Urinary bladder (tissue), 4 donors: Measurements from ENCODE around the gene NACC1. TPM values are rescaled to one million over a fixed set of nuclear protein-coding genes. Genes with fewer than 3 reads are reported as not detected.

ENCODE experiments used
- DNase-seq: peaks from one replicate; pipeline ENCODE4 v3.0.0-alpha.2; 2015; ENCODE audit errors: extremely low spot score
- H3K27ac ChIP-seq: one replicate; pipeline ENCODE4 v1.5.1; 2013; ENCODE audit warnings: low read depth, mild to moderate bottlenecking, moderate library complexity
- H3K36me3 ChIP-seq: one replicate; pipeline ENCODE4 v1.6.1; 2013; ENCODE audit warnings: mild to moderate bottlenecking, moderate library complexity; ENCODE audit not compliant: insufficient read depth
- H3K4me1 ChIP-seq: one replicate; pipeline ENCODE4 v1.6.1; 2013; ENCODE audit warnings: mild to moderate bottlenecking, moderate library complexity; ENCODE audit not compliant: insufficient read depth
- H3K4me3 ChIP-seq: one replicate; pipeline ENCODE4 v1.5.1; 2013; ENCODE audit warnings: low read depth, low read length
- WGBS: extraction: QIAGEN DNeasy Blood & Tissue Kit; methylation state at CpG from one replicate; pipeline ENCODE4 v1.1.7; 2013; 5-methylcytosine and 5-hydroxymethylcytosine counted together
- polyA plus RNA-seq: library from polyadenylated mRNA; stranded (reverse); fragments of 200-250 nt; gene quantifications from one replicate; pipeline ENCODE4 v1.2.3, GENCODE V29; 2013
- total RNA-seq: library from RNA; depleted of rRNA; stranded (reverse); fragments of >200 nt; gene quantifications from one replicate; pipeline ENCODE4 v1.2.3, GENCODE V29; 2014
- donor health status: healthy with polysubstance abuse.
- donor health status: healthy.

The NACC1 gene
- 10.2 TPM for total RNA-seq
- 25.7 TPM for polyA plus RNA-seq

DNA sequence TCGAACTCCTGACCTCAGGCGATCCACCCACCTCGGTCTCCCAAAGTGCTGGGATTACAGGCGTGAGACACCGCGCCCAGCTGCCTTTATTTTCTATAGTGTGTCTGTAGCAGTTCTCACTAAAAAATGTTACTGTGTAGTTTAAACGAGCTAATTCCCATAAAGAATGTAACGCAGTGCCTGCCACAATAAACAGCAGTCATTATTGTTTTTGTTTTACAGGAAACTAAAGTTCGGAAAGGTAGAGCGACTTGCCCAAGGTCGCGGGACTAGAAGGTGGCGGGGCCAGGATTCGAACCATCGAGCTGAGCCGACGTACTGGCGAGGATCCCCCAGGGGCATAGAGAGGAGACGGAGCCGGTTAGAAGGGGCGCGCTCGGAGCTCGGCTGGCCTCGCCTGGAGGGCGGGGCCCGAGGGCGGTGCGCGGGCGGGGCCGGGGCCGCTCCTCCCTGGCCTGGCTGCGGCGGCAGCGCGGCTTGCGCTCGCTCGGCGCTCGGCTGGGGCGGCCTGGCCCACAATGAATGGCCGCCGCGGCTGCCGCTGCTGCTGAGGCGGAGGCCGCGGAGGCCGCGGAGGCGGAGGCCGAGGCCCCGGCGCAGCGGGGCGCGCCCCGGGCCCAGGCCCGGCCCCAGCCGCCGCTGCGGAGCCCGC is at the start of gene NACC1:
NACC1 (plus strand) TSS at position 493 of the 652 bp plus-strand sequence. CDS start 16,944 bp downstream, outside the sequence.
- WGBS = 3% methylated on average over 65 of the region's 65 CpGs

DNA sequence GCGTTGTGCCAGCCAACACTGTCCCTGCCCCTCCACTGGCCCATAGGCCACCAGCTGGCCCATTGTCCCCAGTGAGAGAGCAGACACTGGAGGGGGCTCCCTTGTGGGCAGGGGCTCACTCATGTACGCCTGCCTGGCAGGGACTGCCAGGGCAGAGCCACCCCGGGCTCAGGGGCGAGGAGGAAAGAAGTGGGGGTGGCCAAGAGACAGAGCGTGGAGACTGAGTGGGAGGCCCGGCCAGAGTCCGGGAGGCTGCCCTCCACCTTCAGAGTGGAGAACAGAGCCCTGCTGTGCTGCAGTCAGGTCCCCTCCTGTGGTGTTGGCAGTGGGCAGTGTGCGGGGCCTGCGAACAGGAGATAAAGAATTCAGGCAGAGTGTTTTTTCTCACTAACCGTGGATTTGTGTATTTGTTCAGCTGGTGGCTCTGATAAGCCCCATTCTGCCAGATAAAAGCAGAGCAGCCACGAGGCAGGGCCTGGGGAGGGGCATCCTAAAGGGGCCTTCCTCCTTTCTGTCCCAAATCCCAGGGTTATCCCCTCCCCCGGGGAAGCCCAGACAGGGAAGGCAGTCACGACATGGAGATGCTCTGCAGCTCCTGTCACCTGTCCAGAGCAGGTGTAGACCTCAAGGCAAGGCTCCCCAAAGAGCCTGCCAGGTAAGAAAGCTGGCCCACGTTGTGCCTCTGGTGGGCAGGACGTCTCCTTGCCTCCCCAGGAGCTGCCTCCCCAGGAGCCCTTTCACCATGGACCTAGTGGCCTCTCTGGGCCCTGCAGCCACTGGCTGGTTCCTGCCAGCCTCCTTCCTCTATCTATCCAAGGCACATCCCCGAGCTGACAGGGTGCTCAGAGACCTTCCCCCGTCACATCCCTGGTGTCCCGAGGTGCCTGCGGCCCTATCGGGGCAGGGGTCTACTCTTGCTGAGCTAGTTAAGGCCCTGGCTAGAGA is 48.4 kb upstream of the NACC1 start:
- Histone ChIP-seq H3K27ac (no peak overlapping the region), H3K36me3 (no peaks in the 10 kb centered on the region), H3K4me1 (no peaks in the 10 kb centered on the region), H3K4me3 (no peak overlapping the region)
- no peak for DNase-seq
- WGBS = 47% methylated on average over 20 of the region's 20 CpGs

More for the DNA sequence above, at the start of gene NACC1:
- DNase-seq = peak; percentile 60
- no peaks in the 10 kb centered on the region for H3K36me3 ChIP-seq
- H3K4me1 ChIP-seq = peaks cover 4% of the 10 kb centered on the region
- H3K27ac ChIP-seq = no peak within 1 kb of the TSS
- peak within 1 kb of the TSS; percentile 99 for H3K4me3 ChIP-seq

DNA sequence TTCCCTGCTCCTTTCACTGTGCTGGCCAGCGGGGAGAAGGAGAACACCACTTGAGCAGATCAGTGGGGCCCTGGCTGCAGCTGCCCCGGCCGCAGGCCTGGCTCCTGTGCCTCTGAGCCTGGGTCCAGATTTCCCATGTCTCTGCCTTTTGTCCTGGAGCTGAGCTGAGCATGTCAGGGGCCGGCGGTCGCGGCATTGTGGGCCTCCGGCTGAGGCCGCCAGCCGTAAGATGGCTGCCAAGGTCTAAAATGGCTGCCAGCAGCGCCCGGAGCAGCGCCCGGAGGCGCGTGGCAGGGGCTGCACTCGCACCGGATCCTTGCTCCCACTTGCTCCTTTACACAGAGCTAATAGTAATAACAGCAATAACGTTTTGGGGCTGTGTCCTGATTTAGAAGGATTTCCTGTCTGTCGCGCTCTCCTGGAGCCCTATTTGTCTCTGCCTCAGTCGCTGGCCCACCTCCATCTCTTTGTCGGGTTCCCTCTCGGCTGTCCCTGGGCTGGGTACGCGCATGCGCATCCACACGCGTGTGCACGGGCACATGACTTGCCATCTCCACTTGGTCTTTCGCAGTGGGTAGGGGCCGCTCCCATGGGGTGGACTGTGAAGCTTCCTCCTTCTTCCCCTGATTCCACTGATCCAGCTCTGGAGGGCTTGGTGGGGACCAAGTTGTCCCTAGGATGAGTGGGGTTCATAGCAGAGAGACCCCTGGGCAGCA is 47.5 kb upstream of the NACC1 start:
- Histone ChIP-seq H3K4me3 (no peak overlapping the region), H3K27ac (no peak overlapping the region), H3K36me3 (no peaks in the 10 kb centered on the region), H3K4me1 (no peaks in the 10 kb centered on the region)
- DNase-seq = no peak
- WGBS = 86% methylated on average over 32 of the region's 32 CpGs

DNA sequence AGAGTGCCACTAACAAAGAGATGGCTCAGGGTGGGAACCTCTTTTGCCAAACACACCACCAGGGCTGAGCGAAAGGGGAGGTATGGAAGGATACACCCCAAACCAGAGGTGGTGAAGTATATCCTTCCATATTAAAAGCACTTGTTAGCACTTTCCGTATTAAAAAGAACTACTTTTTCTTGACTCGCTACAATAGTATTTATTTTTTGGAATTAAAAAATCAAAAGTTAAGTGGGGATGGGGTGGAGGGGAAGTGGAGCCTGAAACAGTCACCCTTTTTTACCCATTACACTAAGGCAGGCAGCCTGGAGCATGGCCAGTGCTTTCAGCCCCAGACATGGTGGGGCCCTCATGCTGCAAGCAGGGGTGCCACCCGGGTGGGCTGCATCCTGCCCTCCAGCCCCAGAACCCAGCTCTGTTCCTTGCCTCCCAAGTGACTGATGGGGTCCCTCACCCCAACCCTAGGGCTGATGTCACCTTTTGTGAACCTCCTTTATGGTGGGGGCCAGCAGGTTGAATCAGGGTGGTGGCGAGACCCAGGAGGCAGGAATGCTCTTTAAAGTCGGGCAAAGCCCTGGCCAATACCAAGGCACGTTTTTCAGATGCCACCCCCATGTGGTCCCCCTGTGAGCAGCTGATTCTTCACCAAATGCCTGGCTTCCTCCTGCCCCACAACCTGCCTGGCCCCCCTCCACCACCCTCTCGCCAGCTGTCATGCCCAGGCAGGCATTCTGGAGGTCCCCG is 46.4 kb upstream of the NACC1 start:
- no peak overlapping the region for H3K4me3 ChIP-seq
- 70% methylated on average over 9 of the region's 9 CpGs for WGBS
- no peaks in the 10 kb centered on the region for H3K4me1 ChIP-seq
- H3K27ac ChIP-seq = no peak overlapping the region
- no peaks in the 10 kb centered on the region for H3K36me3 ChIP-seq
- no peak for DNase-seq

DNA sequence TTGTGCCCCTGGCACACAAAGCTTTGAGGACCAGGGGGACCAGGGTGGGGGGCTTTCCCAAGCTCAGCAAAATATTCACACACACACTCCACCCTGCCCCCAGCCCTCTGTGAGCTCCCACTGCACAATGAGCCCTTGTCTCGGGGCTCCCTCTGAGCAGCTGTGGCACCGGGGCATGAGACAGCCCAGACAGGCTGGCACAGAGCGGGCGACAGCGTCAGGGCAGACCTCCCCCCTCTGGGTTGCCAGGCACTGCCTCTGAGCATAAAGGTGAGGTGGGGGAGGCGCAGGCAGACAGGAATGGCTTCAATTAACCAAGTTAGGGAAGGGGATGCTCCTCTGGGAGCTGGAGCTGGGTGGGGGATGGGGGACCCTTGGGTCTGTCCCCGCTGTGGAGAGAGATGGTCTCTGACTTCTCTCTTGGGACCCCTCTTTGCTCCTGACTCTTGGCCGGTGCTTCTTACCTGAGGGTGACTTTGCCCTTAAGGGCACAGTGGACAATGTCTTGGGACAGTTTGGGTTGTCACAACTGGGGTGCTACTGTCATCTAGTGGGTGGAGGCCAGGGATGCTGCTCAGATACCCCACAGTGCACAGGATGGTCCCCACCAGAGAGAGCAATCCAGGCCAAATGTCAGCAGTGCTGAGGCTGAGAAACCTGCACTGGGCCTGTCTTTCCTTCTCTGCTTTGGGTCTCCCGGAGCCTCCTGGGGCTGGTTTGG is 45.7 kb upstream of the NACC1 start:
- Histone ChIP-seq H3K4me1 (no peaks in the 10 kb centered on the region), H3K4me3 (no peak overlapping the region), H3K27ac (no peak overlapping the region), H3K36me3 (no peaks in the 10 kb centered on the region)
- no peak for DNase-seq
- WGBS = 87% methylated on average over 9 of the region's 9 CpGs

DNA sequence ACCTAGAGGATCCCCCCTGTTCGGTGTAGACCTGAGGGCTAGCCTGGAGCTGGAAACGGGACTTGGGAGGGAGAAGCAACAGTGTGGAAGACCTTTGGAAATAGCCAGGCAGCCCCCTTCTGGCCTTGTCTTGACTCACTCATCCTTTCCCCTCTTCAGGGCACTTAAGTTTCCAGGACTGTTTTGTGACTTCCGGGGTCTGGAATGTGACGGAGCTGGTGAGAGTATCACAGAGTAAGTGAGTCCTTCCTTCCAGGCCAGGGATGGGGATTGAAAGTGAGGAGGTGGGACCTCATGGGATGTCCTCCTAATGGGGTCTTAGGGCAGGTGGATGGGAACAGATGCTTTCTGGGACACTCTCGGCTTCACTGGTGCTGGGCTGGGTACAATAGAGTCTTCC is 44.8 kb upstream of the NACC1 start:
- no peak for DNase-seq
- H3K4me1 ChIP-seq = no peaks in the 10 kb centered on the region
- WGBS = 72% methylated on average over 5 of the region's 5 CpGs
- H3K4me3 ChIP-seq = no peak overlapping the region
- no peak overlapping the region for H3K27ac ChIP-seq
- H3K36me3 ChIP-seq = no peaks in the 10 kb centered on the region

DNA sequence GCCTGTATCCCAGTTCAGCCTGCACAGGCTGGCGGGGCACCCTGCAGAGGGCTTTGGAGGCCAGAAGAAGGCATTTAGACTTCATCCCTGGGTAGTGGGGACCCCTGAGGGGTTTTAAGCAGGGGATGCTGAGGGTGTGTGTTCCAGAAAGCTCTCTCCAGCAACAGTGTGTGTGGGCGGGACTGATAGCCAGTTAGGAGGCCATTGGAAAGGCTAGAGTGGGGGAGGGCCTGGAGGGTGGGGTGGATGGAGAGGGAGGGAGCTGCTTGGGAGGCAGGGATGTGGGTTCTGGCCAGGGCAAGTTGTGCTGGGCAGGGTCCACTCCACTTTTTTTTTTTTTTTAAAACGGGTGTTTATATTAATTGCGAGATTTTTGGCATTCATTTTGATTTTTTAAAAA is 43.7 kb upstream of the NACC1 start:
- WGBS = 57% methylated on average over 4 of the region's 4 CpGs
- no peak for DNase-seq
- Histone ChIP-seq H3K4me1 (peaks cover 2% of the 10 kb centered on the region), H3K4me3 (no peak overlapping the region), H3K36me3 (no peaks in the 10 kb centered on the region), H3K27ac (no peak overlapping the region)

DNA sequence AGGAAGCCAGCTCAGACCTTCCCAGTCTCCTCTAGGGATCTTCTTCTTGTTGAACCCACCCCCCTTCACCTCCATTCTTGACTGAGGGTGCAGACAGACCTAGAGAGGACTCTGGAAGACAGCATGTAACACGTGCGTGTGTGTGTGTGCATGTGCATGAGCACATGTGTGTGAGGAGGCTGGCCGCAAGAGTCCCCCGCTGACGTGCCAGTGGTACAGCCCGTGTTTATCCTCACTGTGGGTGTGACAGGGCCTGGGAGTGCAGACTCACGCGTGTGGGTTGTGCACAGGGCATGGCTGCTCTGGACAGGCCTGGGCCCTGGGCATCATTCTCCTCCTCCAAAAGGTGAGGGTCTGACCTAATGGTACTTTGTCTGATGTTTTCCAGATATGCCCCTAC is 41.7 kb upstream of the NACC1 start:
- Histone ChIP-seq H3K36me3 (no peaks in the 10 kb centered on the region), H3K4me3 (no peak overlapping the region), H3K4me1 (peaks cover 2% of the 10 kb centered on the region), H3K27ac (no peak overlapping the region)
- no peak for DNase-seq
- WGBS = 41% methylated on average over 8 of the region's 8 CpGs

DNA sequence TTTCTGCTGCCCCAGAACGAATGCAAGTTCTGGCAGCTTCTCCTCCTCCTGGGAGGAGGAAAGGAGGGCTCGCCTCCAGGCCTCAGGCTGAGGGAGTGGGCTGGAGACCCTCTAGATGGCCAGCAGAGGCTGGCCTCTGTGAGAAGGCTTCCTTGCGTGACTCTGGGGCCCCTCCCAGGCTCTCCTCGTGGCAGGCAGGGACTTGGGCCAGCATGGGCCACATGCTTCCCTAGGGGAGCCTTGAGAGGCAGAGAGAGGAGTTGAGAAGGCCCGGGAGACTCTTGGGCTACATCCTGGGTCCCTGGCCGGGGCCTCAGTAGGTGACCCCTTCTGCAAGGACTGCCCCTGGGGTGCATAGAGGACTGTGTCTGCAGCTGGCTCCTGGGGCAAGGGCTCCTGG is 41.3 kb upstream of the NACC1 start:
- 34% methylated on average over 6 of the region's 6 CpGs for WGBS

DNA sequence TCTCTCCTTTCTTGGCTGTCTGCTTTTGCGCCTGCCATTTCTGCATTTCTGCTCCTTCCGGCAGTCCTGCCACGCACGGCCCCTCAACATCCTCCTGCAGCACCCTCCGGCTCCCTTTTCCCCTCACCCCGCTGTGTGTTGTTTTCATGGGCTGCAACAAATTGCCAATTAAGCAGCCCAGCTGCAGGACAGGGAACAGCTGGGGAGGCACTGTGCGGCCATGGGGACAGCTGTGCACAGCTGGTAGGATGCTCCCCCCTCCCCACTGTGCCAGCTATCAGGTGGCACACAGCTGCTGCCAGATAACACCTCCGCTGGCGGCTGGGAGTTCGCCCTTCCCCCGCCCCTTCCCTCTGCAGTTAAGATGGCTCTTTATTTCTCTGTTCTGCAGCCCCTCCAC is 40.8 kb upstream of the NACC1 start:
- H3K4me1 ChIP-seq = peaks cover 2% of the 10 kb centered on the region
- H3K4me3 ChIP-seq = no peak overlapping the region
- no peak overlapping the region for H3K27ac ChIP-seq
- no peaks in the 10 kb centered on the region for H3K36me3 ChIP-seq
- 57% methylated on average over 11 of the region's 11 CpGs for WGBS
- DNase-seq = no peak

More for the DNA sequence above, 41.3 kb upstream of the NACC1 start:
- DNase-seq = no peak
- no peak overlapping the region for H3K4me3 ChIP-seq
- H3K36me3 ChIP-seq = no peaks in the 10 kb centered on the region
- peaks cover 2% of the 10 kb centered on the region for H3K4me1 ChIP-seq
- H3K27ac ChIP-seq = no peak overlapping the region

DNA sequence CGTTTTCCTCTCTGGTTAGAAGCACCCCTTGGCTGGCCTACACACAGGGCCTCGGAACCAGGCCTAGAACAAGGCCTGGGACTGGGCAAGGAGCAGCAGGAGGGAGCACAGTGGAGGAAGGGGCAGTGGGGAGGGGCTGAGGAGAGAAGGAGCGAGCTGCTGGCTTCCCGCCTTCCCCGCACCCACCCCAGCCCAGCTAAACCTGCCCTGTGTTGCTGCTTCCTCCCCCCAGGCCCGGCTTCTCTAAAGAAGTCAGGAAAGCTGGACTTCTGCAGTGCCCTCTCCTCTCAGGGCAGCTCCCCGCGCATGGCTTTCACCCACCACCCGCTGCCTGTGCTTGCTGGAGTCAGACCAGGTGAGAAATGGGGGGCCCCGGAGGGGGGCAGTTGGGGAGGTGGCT is 39.7 kb upstream of the NACC1 start:
- Histone ChIP-seq H3K4me1 (peaks cover 2% of the 10 kb centered on the region), H3K36me3 (no peaks in the 10 kb centered on the region), H3K27ac (peak overlapping the region; percentile 67), H3K4me3 (no peak overlapping the region)
- DNase-seq = no peak
- 66% methylated on average over 10 of the region's 10 CpGs for WGBS

DNA sequence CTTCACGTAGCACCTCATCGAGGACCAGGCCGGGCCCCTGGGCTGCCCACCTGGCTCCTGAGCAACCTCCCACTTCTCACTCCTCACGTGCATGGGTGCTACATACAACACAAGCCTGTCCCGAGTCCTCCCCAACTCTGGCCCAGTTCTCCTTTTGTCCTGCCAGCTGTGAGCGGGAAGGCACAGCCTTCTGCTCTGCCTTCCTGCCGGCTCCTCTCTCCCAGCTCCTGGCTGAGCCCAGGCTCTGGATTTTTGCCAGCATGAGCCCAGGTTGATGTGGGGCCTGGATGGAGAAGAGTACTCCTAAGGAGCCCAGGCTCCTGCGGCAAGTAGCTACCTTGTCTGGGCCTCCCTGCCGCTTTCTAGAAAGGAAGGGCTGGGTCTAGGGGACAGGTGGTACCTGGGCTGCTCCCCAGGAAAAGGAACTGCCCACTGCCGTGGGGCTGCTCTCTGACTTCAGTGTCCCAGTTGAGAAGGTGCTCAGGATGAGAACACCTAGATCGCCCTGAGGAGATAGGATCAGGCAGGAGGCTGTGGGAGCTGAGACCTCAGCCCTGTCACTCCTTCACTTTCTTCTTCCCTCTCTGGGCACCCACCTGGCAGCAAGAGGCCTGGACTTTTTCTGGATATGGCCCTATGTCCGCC is 39.0 kb upstream of the NACC1 start:
- Histone ChIP-seq H3K4me1 (peaks cover 2% of the 10 kb centered on the region), H3K27ac (peak overlapping the region; percentile 67), H3K36me3 (no peaks in the 10 kb centered on the region), H3K4me3 (no peak overlapping the region)
- WGBS = 42% methylated on average over 12 of the region's 12 CpGs
- no peak for DNase-seq
